ENCODE data around the gene ZRANB1.

DNA sequence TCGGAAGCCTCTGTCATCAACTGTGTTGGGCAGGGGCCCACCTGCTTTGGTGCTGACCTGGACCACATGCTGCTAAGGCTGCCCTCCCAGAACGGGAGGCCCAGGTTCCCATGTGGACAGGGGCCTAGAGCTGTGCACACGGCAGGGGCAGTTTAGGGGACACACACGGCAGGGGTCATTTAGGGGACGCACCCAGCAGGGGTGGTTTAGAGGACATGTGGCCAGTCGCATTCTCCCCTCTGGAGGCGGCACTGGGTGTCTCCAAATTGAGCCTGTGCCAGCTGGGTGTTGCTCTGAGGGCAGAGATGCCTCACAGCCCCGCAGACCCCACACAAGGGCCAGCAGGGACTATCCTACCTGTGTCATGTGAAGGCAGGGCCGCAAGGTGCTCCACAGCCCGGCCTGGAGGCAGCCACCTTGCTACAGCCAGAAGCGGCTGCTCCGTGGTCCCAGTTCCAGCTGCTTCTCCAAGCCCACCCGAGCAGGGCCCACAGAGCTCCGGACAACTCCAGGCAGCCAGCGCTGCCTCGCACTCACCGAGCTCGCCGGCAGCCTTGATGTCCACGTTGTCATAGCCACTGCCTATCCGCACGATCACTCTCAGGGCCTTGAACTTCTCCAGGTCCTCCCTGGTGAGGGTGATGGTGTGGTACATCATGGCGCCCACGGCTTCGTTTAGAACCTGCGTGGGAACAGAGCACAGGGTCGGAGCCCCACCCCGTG, 60.7 kb downstream of the ZRANB1 start:
- TF ChIP-seq, protein P1, sequence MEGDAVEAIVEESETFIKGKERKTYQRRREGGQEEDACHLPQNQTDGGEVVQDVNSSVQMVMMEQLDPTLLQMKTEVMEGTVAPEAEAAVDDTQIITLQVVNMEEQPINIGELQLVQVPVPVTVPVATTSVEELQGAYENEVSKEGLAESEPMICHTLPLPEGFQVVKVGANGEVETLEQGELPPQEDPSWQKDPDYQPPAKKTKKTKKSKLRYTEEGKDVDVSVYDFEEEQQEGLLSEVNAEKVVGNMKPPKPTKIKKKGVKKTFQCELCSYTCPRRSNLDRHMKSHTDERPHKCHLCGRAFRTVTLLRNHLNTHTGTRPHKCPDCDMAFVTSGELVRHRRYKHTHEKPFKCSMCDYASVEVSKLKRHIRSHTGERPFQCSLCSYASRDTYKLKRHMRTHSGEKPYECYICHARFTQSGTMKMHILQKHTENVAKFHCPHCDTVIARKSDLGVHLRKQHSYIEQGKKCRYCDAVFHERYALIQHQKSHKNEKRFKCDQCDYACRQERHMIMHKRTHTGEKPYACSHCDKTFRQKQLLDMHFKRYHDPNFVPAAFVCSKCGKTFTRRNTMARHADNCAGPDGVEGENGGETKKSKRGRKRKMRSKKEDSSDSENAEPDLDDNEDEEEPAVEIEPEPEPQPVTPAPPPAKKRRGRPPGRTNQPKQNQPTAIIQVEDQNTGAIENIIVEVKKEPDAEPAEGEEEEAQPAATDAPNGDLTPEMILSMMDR (IDR thresholded peaks at IDR 0.05), result no peak
- TF ChIP-seq POLR2A (IDR thresholded peaks at IDR 0.05), result no peak

Measured in uterus (tissue), 2 donors.